Measurements from ENCODE around the gene IDUA. TPM values are rescaled to one million over a fixed set of nuclear protein-coding genes. Genes with fewer than 3 reads are reported as not detected.

IDUA gene
- total RNA-seq, 1 donor from 2014 or later: 2.6 TPM

DNA sequence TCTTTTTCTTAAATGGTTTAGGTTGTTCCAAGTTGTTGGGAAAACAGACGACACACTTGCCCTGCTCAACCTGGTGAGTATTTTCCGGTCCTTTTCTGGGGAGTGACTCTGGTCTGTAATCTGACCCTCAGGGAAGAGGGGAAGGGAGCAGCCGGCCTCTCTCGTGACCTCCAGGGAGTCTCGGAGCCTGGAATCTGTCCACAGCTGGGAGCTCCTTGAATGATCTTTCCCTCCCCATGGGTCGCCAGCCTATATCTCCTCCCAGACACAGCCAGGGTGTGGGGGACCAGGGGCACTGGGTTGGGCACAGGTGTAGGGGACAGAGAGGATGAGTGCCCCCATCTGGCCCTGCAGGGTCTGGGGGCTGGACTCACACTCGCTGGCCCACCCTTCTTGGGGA is 35.7 kb upstream of the IDUA start:
- Histone ChIP-seq H3K4me3 (ENCODE audit: low read depth, low read length) (no peak overlapping the region), H3K36me3 (ENCODE audit: control insufficient read depth, insufficient read depth, low read length) (no peaks in the 10 kb centered on the region), H3K27me3 (ENCODE audit: control insufficient read depth, insufficient read depth, low read length) (no peaks in the 10 kb centered on the region)
- FAIRE-seq (no peak), DNase-seq (ENCODE audit: low read depth) (no peak)
- TF ChIP-seq, protein P1, sequence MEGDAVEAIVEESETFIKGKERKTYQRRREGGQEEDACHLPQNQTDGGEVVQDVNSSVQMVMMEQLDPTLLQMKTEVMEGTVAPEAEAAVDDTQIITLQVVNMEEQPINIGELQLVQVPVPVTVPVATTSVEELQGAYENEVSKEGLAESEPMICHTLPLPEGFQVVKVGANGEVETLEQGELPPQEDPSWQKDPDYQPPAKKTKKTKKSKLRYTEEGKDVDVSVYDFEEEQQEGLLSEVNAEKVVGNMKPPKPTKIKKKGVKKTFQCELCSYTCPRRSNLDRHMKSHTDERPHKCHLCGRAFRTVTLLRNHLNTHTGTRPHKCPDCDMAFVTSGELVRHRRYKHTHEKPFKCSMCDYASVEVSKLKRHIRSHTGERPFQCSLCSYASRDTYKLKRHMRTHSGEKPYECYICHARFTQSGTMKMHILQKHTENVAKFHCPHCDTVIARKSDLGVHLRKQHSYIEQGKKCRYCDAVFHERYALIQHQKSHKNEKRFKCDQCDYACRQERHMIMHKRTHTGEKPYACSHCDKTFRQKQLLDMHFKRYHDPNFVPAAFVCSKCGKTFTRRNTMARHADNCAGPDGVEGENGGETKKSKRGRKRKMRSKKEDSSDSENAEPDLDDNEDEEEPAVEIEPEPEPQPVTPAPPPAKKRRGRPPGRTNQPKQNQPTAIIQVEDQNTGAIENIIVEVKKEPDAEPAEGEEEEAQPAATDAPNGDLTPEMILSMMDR (IDR thresholded peaks at IDR 0.05; ENCODE audit: insufficient read depth, low read length, severe bottlenecking): no peak

DNA sequence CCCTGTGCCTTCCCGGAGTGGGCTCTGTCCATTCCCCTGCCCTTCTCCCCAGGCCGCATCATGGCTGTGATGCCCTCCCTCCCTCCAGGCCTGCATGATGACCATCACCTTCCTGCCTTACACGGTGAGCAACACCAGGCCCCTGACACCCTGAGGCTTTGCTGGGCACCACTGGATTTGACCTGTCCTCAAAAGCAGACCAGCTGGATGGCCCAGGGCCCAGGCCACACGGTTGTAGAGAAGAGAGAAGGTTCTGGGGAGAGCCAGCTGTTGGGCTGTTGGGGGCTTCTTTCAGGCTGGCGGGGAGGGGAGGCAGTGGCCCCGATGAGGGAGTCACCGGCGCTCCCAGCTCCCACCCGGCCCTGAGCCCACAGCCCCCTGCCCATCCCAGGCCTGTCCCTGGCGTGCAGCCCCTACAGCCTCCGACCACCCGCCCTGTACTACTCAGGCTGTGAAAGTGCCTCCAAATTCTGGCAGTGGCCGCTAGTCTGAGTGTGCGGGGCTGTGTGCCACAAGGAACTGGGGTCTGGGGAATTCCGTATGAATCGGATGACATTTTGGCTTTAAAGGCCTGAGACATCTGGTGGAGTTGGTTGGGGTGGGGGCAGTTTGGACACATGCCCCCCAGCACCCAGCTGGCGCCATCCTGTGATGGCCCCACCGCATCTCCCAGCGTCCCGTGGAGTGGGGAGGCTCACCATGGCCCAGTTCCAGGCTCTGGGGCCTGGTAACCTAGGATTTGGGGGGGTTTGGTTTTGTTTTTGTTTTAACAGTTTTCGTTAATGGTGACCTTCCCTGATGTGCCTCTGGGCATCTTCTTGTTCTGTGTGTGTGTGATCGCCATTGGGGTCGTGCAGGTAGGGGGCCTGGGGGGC is 35.0 kb upstream of the IDUA start:
- TF ChIP-seq, protein P1 (IDR thresholded peaks at IDR 0.05; ENCODE audit: insufficient read depth, low read length, severe bottlenecking): no peak
- DNase-seq (ENCODE audit: low read depth) (no peak), FAIRE-seq (no peak)
- Histone ChIP-seq H3K36me3 (ENCODE audit: control insufficient read depth, insufficient read depth, low read length) (no peaks in the 10 kb centered on the region), H3K4me3 (ENCODE audit: low read depth, low read length) (no peak overlapping the region), H3K27me3 (ENCODE audit: control insufficient read depth, insufficient read depth, low read length) (no peaks in the 10 kb centered on the region)

DNA sequence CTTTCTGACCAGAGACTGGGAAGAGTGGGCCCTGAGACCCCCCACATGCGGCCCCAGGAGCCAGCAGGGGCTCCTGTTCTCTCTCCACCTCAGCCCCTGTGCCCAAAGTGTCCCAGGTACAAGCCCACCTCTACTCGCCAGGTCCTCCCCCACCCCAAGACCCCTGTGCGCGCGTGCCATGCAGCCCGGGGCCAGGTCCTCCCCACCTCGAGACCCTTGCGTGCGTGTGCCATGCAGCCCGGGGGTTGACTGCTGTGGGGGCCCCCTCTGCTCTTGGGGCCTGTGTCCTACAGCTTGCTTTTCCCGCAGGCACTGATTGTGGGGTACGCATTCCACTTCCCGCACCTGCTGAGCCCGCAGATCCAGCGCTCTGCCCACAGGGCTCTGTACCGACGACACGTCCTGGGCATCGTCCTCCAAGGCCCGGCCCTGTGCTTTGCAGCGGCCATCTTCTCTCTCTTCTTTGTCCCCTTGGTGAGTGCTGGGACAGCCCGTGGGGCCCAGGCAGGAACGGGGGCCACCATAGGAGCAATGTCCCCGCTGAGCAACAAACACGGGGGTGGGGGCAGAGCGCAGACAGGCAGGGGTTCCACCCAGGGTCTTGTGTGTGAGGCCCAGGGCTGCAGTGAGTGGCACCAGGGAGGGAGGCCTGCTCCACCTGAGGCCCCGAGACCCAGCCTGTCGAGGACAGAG is 33.8 kb upstream of the IDUA start:
- DNase-seq (ENCODE audit: low read depth): no peak
- H3K4me3 ChIP-seq (ENCODE audit: low read depth, low read length): no peak overlapping the region
- no peak for FAIRE-seq
- H3K27me3 ChIP-seq (ENCODE audit: control insufficient read depth, insufficient read depth, low read length): no peaks in the 10 kb centered on the region
- no peaks in the 10 kb centered on the region for H3K36me3 ChIP-seq (ENCODE audit: control insufficient read depth, insufficient read depth, low read length)
- TF ChIP-seq, protein P1 (IDR thresholded peaks at IDR 0.05; ENCODE audit: insufficient read depth, low read length, severe bottlenecking): no peak

DNA sequence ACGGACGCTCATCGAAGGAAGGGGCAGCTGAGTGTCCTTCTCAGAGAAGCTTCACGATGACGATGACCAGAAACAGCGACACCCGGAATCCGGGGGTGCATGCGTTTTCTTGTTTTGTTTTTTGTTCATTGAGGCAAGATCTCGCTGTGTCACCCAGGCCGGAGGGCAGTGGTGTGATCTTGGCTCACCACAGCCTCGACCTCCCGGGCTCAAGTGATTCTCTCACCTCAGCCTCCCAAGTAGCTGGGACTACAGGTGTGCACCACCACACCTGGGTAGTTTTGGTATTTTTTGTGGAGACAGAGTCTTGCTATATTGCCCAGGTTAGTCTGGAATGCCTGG is 33.3 kb upstream of the IDUA start:
- H3K4me3 ChIP-seq (ENCODE audit: low read depth, low read length): no peak overlapping the region
- no peaks in the 10 kb centered on the region for H3K36me3 ChIP-seq (ENCODE audit: control insufficient read depth, insufficient read depth, low read length)
- FAIRE-seq (no peak), DNase-seq (ENCODE audit: low read depth) (no peak)
- H3K27me3 ChIP-seq (ENCODE audit: control insufficient read depth, insufficient read depth, low read length): no peaks in the 10 kb centered on the region
- TF ChIP-seq, protein P1 (IDR thresholded peaks at IDR 0.05; ENCODE audit: insufficient read depth, low read length, severe bottlenecking): no peak

DNA sequence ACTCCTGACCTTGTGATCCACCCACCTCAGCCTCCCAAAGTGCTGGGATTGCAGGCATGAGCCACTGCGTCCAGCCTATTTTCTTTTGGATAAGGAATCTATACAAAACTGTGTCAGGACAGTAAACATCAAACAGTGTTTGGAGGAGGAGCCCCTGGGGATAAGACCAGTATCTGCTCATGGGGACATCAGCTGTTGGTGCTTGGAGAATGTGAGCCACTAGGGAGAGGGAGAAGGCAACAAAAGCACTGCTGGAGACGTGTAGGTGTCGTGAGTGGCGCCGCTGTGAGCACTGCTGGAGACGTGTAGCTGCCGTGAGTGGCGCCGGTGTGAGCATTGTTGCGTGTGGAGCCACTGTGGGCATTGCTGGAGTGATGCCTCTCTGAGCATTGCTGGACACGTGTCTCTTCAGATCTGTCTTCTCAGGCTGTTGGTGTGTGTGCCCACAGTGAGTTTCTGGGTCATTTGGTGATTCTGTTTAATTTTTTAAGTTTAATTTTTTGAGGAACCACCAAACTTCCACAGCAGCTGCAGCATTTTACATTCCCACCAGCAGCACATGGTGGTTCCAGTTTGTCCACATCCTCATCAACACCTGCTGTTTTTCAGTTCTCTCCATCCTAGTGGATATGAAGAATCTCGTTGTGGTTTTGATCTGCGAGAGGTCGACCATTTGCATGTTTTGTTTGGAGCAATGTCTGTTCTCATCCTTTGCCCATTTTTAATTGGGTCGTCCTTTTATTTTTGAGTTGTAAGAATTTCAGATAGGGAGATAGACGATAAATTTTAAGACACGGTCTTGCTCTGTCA is 32.4 kb upstream of the IDUA start:
- Histone ChIP-seq H3K36me3 (ENCODE audit: control insufficient read depth, insufficient read depth, low read length) (peaks cover 2% of the 10 kb centered on the region), H3K4me3 (ENCODE audit: low read depth, low read length) (no peak overlapping the region), H3K27me3 (ENCODE audit: control insufficient read depth, insufficient read depth, low read length) (no peaks in the 10 kb centered on the region)
- DNase-seq (ENCODE audit: low read depth): no peak
- FAIRE-seq: peak; percentile 73
- TF ChIP-seq, protein P1 (IDR thresholded peaks at IDR 0.05; ENCODE audit: insufficient read depth, low read length, severe bottlenecking): no peak

All from bronchial epithelial cell (primary cell).